Type B pancreatic cell (in vitro differentiated cells): ENCODE results near the gene LARGE1. TPM values are rescaled to one million over a fixed set of nuclear protein-coding genes. Genes with fewer than 3 reads are reported as not detected.

Experiments
- DNase-seq: peaks from one replicate; pipeline ENCODE4 v3.0.0; 2021; ENCODE audit warnings: mixed read lengths; ENCODE audit not compliant: unreplicated experiment; ENCODE audit errors: extremely low spot score
- H3K27ac Mint-ChIP-seq: 2 replicates; pipeline ENCODE4 v1.8.0; 2021; ENCODE audit warnings: mild to moderate bottlenecking, mixed read lengths
- H3K27me3 Mint-ChIP-seq: 2 replicates; pipeline ENCODE4 v1.8.0; 2021; ENCODE audit warnings: mixed read lengths
- H3K36me3 Mint-ChIP-seq: 2 replicates; pipeline ENCODE4 v1.8.0; 2021; ENCODE audit warnings: mixed read lengths
- H3K4me1 Mint-ChIP-seq: one replicate; pipeline ENCODE4 v1.8.0; 2021; ENCODE audit warnings: mixed read lengths; ENCODE audit not compliant: unreplicated experiment
- H3K4me3 Mint-ChIP-seq: 2 replicates; pipeline ENCODE4 v1.8.0; 2021; ENCODE audit warnings: mild to moderate bottlenecking, mixed read lengths
- H3K9me3 Mint-ChIP-seq: 2 replicates; pipeline ENCODE4 v1.8.0; 2021; ENCODE audit warnings: mixed read lengths
- CTCF ChIP-seq: fragments of 200-600 bp; sonication (generic); conservative IDR thresholded peaks from 2 replicates; pipeline ENCODE4 v1.5.0; 2021; ENCODE audit warnings: antibody characterized with exemption, mild to moderate bottlenecking
- total RNA-seq: library from RNA; stranded (reverse); gene quantifications from 2 replicates; pipeline ENCODE4 v1.2.1, GENCODE V29; 2021; ENCODE audit warnings: low replicate concordance

LARGE1 gene
- total RNA-seq, 1 donor from 2014 or later = 96.6 TPM

- H3K27me3 Mint-ChIP-seq = no peaks in the 10 kb centered on the region
- no peak overlapping the region for H3K4me3 Mint-ChIP-seq
- H3K9me3 Mint-ChIP-seq = peaks cover 5% of the 10 kb centered on the region
- peaks cover 36% of the 10 kb centered on the region for H3K4me1 Mint-ChIP-seq
- H3K27ac Mint-ChIP-seq = no peak overlapping the region
- DNase-seq = no peak
- no peak for TF ChIP-seq CTCF
- peaks cover 33% of the 10 kb centered on the region for H3K36me3 Mint-ChIP-seq
Measured at GRCh38 chr22:33906954-33907353, 13.3 kb downstream of the LARGE1 start.

- Mint-ChIP-seq H3K9me3 (peaks cover 5% of the 10 kb centered on the region), H3K4me3 (no peak overlapping the region), H3K4me1 (peaks cover 40% of the 10 kb centered on the region), H3K36me3 (peaks cover 28% of the 10 kb centered on the region), H3K27ac (no peak overlapping the region), H3K27me3 (no peaks in the 10 kb centered on the region)
- no peak for TF ChIP-seq CTCF
- DNase-seq = no peak
Measured at GRCh38 chr22:33906475-33906874, 13.8 kb downstream of the LARGE1 start.

GRCh38 chr22:33903012-33903411 is 17.3 kb downstream of the LARGE1 start:
- no peaks in the 10 kb centered on the region for H3K9me3 Mint-ChIP-seq
- no peak overlapping the region for H3K4me3 Mint-ChIP-seq
- TF ChIP-seq CTCF = no peak
- no peak overlapping the region for H3K27ac Mint-ChIP-seq
- H3K36me3 Mint-ChIP-seq = peaks cover 15% of the 10 kb centered on the region
- H3K4me1 Mint-ChIP-seq = peaks cover 38% of the 10 kb centered on the region
- H3K27me3 Mint-ChIP-seq = no peaks in the 10 kb centered on the region
- no peak for DNase-seq

GRCh38 chr22:33902073-33902472 is 18.2 kb downstream of the LARGE1 start:
- Mint-ChIP-seq H3K4me1 (peaks cover 45% of the 10 kb centered on the region), H3K36me3 (peaks cover 15% of the 10 kb centered on the region), H3K4me3 (no peak overlapping the region), H3K27ac (no peak overlapping the region), H3K9me3 (no peaks in the 10 kb centered on the region), H3K27me3 (no peaks in the 10 kb centered on the region)
- no peak for DNase-seq
- TF ChIP-seq CTCF = no peak

GRCh38 chr22:33898121-33898520 is 22.2 kb downstream of the LARGE1 start:
- Mint-ChIP-seq H3K27ac (no peak overlapping the region), H3K27me3 (no peaks in the 10 kb centered on the region), H3K4me3 (no peak overlapping the region), H3K9me3 (peaks cover 10% of the 10 kb centered on the region), H3K36me3 (peaks cover 18% of the 10 kb centered on the region), H3K4me1 (peaks cover 72% of the 10 kb centered on the region)
- DNase-seq = no peak
- TF ChIP-seq CTCF = no peak

GRCh38 chr22:33897448-33897835 is 22.8 kb downstream of the LARGE1 start:
- no peaks in the 10 kb centered on the region for H3K27me3 Mint-ChIP-seq
- DNase-seq = no peak
- H3K27ac Mint-ChIP-seq = no peak overlapping the region
- peaks cover 69% of the 10 kb centered on the region for H3K4me1 Mint-ChIP-seq
- H3K9me3 Mint-ChIP-seq = peaks cover 10% of the 10 kb centered on the region
- no peak overlapping the region for H3K4me3 Mint-ChIP-seq
- TF ChIP-seq CTCF = no peak
- H3K36me3 Mint-ChIP-seq = peaks cover 18% of the 10 kb centered on the region
